Activated CD8-positive, alpha-beta memory T cell treated with anti-CD3 and anti-CD28 coated beads, Interleukin-2, amount 50 U/mL, for 48 hours (primary cell): ENCODE data around the gene GDF7.

Experiments used
- DNase-seq: peaks from one replicate; pipeline ENCODE4 v3.0.0-alpha.2; 2020

Gene GDF7

DNA sequence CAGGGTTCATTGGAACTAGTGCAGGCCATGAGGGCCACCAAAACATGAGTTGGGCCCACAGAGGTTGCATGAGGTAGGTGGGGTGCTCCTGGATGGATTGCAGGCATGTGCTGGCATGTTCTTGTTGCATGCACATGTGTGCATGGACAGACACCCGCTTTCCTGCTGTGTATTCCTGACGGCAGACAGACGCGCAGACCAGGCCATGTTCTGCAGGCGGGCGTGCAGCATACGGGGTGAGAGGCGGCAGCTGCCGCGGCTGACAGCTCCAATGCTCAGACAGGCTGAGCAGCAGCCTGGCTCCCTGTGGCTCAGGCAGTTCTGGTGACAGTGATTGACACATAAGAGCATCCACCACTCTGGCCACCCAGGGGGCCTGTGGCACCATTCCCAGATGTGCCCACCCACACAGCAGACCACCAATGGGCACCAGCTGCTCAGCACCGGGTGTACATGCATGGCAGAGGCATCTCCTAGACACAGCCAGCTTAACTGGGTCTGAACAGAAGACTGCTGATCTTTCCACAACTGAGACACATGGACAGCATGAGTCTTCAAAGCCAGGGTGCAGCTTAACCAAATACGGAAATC lies 37.3 kb upstream of the GDF7 start:
- no peak for DNase-seq

DNA sequence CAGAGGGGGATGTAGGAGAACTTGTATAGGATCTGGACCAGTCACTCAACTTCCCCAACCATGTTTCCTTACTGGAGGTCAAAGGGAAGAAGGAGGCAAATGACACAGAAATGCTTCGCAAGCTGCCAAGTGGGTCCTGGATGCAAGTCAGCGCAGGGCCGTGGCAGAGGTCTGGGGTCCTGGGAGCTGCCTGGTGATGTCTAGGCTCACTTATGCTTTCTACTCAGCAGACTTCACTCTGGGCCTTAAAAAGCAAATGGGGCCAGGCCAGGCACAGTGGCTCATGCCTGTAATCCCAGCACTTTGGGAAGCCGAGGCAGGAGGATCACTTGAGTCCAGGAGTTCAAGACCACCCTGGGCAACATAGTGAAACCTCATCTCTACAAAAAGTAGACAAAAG lies 36.0 kb upstream of the GDF7 start:
- DNase-seq, result no peak

- DNase-seq, result no peak
These were observed 35.2 kb upstream of the GDF7 start for GRCh38 chr2:20631617-20632307.

GRCh38 chr2:20632446-20632990 lies 34.4 kb upstream of the GDF7 start:
- DNase-seq, result no peak

GRCh38 chr2:20633001-20633400 lies 33.9 kb upstream of the GDF7 start:
- DNase-seq, result no peak

DNA sequence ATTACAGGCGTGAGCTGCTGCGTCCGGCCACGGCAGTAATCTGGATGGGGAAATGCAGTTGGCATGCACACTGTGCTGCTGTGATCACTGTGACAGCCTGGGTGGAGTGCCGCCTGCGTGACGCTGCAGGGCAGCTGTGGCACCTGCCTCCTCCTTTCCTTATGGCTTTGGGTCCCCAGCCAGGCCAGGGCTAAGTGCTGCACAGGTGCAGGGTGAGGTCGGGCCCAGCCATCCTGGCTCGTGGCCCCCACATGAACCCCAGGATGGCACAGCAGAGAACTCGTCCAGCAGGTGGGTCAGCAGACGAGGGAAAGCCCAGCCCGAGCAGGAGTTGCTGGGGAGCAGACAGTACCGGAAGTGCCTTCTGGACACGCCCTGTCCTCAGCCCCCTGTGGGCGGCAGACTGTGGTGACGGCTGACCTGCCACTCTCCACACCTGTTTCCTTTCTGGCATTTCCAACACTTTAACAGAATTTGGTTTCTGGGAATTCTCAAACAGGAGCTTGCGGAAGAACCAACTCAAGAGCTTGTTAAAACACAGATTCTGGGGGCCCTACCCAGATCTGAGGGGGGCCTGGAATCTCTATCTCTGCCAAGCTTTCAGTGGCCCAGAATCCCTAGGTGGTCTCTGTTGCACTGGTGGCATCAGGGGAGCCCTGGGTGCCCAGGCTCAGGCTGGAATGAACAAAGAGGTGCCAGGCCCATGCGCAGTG lies 33.0 kb upstream of the GDF7 start:
- no peak for DNase-seq

- DNase-seq, result no peak
These were observed 32.3 kb upstream of the GDF7 start for GRCh38 chr2:20634507-20635112.

- no peak for DNase-seq
These were observed 31.8 kb upstream of the GDF7 start for GRCh38 chr2:20635113-20635510.

DNA sequence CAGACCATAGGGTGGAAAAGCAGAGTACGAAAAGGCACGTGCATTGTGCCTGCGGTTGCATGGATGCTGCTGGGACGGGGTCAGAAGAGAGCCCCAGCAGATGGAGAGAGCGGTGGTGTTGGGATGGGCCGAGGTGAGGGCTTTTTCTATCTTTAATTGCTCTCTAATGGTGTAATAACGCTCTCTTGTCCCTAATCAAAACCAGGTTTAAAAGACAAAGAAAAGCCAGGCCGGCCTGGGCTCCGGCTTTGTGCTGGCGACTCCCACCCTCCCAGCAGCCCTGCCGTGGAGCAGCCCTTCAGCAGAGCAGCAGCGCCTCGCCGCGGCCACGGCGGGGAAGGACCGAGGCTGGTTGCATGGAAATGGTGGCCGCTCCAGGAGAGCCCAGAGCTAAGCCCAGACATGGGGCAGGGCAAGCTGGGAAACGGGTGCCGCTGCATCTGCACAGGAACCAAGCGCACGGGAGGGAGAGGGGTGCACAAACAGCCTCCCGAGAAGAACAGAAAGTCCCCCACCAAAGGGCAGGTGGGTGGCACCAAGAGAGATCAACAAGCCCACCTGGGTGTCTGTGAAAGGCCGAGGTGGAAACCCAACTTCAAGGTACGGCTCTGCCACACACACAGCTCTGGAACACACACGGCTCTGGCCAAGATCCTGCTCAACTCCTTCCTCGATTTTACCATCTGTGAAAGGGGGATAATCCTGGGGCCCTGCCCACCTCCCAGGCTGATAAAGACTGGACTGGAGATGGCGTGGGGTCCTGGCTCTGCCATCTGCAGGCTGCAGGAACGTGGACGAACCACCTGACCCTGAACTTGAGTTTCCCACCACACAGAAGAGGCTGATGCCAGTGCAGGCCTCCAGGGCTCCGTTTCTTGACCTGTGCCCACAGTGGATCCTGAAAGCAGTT lies 31.0 kb upstream of the GDF7 start:
- DNase-seq, result peak; percentile 83

DNA sequence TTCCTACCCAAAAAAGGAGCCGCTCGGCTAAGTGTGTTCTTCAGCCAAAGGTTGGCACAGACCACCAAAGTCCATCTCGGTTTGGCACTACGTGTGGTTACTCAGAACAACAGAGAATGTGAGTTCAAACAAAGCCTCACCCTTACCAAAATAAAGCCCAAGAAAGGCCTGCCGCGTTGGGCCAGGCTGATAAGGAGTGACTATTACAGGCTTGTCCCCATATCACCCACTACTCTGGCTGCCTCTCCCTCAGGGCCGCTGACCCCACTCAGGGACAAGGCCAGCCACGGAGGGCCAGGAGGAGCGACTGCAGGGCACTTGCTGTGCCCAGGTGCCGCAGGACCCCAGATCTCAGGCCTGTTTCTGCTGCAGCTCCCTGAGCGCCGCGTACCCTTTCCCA lies 29.8 kb upstream of the GDF7 start:
- DNase-seq, result no peak

DNA sequence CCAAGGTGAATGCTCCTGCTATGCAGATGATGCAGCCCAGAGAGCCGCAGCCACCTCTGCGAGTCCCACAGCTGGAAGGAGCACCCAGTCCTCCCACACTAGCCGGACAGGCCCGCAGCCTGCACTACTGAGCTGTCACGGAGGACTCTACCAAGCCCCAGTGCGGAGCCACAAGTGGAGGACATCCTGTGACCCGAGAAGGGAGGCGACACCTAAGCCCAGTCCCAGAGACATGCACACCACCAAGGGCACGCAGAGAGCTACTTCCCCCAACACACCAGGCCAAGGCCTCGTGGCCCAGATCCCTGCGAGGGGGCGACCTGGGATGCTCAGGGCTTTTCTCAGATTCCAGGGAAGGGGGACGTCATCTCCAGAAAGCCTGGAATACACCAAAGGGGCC lies 28.9 kb upstream of the GDF7 start:
- no peak for DNase-seq

DNA sequence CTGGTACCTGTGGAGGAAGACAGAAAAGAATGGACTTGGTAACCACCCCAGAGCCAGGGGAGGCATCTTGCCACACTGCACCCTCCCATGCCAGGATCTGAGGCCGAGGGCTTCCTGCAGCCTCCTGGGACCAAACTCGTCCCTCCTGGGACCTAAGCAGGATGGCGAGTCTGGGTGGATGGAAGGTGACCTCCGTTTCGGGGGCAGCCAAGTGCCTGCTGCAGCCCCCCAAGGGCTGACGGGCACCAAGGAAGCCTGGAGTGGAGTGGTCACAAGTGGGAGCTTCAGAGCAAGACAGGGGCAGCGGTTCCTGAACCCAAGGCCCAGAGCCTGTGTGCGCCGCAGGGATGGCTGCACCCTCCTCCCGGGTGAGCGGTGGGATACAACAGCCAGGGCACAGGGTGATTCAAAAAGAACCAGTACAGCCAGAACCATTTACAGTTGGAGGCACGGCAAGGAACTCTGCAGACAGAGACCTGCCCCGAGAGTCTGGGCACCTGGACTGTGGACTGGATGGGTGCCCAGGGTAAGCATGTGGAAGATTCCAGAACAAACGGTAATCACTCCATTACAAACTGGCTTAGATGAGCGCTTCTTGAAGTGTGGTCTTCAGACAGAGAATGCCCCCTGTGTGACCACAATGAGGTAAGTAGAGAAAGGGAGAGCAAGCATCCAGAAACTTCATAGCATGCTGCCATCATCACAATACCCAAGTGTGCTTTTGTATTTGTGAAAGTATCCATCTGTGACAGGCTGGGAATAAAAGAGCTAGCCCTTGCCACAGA lies 28.1 kb upstream of the GDF7 start:
- no peak for DNase-seq

DNA sequence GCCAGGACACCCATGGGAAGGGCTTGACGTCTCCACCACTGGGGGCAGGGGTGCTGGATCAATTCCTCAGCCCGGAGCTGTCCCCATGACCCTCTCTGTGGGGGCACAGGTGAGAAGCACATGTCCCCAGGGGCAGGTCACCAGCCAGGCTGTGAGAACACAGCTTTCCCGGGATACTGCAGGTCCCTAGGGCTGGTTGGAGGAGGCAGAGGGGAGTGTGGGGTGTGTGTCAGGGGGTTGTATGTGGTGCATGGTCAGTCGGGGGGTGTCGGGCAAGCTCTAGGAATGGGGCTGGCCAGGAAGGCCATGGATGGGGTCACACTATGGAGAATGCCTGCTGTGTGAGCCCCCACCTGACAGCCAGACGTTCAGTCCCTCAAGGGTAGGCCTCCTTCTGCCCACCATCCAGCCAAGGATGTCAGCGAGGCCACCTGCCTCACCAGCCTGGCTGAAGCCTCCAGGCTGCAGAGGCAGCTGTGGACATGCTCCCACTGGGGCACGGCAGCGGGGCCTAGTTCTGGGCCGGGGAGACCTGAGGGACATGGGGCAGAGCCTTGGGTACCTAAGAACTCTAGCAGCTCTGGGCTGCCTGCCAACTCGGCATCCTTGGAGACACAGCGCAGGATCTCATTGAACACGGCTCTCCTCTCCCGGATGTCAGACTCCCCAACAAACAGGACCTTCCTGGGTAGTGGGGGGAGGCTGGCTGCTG lies 26.4 kb upstream of the GDF7 start:
- no peak for DNase-seq

DNA sequence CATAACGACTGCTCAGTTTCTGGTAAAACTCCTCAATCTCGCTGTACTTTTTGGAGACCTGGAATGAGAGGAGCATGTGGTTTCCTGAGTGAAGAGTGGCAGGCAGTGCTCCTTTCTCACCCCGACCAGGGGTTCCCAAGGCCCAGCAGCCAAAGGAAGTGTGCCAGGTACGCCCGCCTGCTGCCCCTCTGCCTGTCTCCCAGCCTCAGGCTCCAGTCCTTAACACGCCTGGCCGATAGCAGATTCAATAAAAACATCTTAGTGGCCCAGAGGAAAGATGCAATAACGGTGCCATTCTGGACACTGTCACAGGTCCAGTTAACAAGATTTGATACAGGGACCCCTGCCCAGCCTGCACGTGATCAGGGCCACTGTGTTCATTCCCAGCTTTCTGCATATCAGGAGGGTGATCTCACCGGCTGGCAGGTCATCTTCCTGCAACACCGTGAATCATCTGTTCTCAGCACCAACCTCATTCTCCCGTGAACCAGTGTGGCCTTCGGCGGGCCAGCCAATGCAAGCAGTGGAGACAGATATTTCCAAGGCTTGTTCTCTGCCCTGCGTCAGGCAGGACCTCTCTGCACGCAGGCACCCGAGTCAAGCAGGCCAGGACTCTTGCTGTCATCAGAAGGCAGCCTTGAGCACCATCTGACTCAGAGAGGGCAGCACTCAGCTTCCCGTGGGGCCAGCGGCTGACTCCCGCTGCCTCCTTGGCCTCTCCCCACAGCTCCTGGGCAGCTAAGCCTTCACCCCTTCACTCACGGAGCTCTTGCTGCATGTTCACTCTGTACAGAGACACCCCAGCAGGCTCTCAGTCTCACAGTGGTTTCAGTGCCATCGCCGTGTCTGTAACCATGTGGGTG lies 25.6 kb upstream of the GDF7 start:
- no peak for DNase-seq

DNA sequence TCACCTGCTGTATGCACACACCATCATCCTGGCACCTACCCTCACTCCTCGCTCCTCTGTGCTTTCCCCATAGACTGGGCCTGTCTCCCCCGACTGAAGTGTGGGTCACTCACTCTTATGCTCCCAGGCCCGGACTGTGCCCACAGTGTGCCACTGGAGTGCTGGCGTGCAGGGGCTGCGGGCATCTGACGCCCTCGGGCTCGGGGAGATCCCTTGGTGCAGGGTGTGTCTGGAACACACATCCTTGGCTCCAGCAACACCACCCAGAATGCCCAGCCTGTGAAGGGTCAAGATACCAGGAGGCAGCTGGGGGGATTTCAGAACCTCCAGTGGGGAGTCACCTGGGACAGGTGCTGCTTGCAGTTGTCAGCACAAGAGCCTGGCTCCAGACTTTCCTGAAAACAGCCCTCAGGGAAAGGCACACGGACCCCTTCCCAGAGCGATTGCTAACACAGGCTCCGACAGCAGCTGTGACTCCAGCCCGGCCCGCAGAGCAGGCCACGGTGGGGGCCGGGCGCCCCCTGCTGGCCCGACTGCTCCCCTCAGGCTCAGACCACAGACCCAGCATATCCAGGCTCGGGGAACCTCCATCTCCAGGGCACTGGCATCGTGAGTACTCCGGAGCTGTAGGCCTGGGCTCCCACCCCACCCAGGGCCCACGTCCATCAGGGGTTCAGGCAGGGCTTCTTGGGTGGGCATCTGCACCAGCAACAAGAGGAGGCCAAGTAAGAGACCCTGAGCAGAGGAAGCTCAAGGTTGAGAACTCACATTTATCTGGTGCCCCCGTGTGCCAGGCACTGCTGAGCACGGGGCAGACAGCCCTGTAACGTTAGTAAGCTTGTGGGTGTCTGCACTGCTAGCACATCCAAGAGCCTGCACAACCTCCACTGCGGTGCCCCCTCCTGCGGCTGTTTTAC lies 24.6 kb upstream of the GDF7 start:
- DNase-seq, result peak; percentile 93

- no peak for DNase-seq
These were observed 23.9 kb upstream of the GDF7 start for GRCh38 chr2:20643060-20643459.

DNA sequence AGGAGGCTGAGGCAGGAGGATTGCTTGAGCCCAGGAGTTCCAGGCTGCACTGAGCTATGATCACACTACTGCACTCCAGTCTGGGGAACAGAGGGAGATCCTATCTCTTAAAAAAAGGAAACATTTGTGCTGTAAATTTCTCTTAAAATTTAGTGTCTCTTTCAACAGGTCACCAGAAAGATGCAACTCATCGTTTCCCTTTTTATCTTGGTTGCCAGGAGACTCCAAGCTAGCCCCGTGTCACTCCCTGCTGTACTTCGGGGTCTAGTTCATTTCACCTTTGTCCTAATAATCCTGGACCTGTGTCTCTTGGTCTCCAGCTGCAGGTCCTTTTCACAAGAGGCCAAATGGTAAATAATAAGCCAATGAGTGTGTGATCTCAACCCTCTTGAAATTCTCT lies 23.1 kb upstream of the GDF7 start:
- no peak for DNase-seq

DNA sequence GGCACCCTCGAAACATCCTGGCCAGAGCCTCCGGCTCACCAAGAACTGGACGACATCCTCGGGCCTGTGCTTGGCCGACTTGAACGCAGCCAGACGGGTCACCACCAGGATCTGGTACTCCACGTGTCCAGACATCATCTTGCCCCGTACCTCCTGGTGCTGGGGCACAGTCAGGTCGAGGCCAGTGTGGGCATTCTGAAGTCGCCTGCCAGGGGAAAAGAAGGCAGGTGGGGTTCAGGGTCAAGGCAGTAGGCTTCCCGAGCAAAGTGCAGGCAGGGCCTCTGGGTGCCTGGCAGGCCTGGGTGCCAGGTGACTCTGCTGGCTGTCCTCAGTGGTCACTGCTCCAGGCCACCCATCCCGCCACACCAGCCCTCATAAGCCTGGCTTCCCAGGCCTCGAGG lies 21.6 kb upstream of the GDF7 start:
- no peak for DNase-seq

DNA sequence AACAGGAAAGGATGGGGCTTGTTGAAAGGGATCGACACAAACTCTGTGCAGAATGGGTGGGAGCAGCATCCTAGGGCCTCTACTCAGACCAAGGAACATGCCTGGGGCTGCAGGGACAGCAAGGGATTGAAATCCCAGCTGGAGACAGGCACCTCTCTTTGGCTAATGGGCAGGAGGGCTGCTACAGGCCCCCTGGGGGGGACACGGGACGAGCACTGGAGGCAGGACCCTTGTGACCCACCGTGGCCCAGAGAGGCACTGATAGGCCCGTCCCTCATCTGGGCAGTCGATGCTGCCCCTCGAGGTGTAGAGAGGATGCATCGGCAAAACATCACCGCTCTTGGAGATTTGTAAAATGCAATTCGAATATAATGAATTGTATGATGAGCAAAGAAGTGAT lies 21.2 kb upstream of the GDF7 start:
- no peak for DNase-seq
